GM21515 (cell line): ENCODE measurements around the gene MATN1.

ENCODE experiments used
- ATAC-seq: cut with Tn5 transposase; IDR thresholded peaks from one replicate; pipeline ENCODE4 v1.9.1; 2021; ENCODE audit not compliant: unreplicated experiment

MATN1 gene

DNA sequence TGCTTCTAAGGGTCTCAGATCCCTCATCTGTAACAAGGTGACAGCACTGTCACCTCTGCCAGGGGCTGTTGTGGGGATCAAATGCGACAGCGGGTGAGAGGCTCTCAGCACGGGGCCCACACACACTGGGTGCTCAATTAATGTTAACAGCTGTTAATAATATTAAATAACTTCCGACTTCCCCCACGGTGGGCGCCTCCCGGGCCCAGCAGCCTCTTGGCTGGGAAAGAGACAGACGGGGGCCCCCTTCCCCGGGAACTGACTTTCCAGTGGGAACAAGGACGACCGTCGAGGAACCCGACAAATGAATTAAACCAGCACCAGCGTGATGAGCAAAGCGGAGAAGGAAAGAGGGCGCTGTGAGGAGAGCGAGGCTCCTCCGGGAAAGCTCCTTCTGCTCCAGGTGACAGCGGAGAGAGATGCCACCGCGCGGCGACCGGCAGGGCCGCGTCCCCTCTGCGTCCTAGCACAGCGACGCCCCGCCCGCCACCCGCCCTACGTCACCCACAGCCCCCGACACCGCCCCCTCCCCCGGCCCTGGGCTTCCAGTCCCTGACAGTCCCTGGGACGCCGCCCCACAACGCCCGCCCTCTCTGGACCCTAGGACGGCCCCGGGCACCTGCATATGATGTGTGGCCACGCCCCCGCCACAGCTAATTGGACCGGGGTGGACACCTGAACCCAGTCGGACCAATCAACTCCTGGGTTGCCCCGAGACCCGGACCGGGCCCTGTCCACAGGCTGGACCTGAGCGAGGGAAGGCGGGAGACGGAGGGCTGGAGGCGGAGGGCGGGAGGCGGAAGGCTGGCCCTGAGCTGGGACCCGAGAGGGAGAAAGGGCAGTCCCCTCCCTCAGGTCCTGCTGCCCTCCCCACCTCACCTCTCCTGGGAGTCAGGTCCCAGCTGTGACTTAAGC, 38.2 kb downstream of the MATN1 start:
- no peak for ATAC-seq

DNA sequence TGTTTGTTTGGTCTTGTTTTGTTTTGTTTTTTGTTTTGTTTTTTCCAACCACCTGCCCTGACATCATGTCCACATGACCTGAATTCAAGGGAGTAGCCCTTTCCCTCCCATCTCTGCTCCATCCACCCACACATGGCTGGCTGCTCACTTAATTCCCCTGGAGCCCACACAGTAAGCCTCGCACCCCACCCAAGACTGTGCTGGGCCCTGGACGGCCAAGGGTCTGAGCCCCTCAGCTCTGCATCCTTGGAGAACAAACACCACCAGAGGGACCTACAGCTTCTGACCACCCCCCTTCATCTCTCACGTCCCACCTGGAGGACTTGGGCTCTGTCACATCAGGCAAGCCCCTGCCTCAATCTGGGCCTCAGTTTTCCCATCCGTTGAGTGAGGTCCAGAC, 39.1 kb downstream of the MATN1 start:
- no peak for ATAC-seq

DNA sequence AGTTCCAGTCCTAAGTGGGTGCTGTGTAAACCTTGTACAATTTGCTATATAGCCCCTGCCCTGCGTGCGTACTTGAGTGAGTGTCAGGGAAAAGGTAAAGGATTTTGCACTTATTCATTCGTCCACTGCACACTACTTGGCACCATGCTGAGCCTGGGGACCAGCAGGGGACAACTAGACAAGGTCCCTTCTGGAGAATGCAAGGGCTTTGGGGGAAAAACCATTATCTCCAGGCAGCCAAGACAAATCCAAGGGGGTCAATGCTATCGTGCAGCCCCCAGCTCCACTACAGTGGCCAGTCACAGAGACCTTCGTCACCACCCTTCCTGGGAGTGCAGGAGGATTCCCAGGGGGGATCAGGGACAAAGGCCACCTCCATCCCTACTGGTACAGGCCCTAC, 39.7 kb downstream of the MATN1 start:
- ATAC-seq: no peak

DNA sequence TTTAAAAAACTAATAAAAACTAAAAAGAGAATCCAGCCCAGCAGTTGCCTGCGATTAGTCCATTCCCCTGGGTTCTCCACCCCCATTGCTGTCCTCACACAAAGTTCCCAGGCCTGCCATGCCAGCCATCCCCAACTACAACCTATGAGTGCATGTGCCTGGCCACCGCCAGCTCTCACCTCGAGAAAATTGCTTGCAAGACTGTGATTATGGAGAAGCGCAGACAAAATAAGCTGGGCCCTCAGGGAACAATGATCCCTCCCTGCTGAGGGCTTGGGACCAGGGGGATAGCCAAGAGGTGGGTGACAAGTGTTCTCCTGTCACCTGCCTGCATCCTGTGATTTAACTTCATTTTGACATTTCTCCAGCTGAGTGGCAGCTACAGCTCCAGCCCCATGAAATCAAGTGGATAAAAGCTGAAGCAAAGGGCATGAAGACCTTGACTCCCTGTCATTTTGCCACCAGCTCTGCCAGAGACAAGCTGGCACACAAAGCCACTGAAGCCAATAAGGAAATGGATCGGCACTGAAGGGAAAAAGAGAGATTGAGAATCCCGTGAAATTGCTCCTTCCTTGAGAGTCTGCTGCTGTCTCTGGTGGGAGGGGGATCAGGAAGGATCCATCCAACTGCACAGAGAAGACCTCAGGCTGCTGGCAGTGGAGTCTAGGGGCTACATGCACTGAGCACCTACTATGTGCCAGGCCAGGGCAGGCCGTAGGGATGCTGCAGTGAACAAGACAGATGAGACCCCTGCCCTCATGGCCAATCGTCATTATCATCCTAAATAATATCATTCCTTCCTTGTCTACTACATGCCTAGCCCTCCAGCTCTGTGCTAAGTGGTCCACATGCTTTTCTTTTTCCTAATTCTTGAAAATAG, 40.7 kb downstream of the MATN1 start:
- ATAC-seq: no peak

GRCh38 chr1:30681782-30682181, 41.6 kb downstream of the MATN1 start:
- no peak for ATAC-seq

DNA sequence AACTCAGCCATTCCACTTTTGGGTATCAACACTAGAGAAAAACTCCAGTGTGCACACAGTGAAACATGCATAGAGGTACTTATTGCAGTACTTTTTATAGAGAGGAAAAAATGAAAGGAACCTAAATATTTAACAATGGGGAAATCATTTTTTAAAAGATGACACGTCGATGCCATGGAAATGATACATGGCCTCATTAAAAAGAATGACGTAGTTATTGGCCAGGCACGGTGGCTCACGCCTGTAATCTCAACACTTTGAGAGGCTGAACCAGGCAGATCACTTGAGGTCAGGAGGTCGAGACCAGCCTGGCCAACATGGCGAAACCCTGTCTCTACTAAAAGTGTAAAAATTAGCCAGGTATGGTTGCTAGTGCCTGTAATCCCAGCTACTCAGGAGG, 42.5 kb downstream of the MATN1 start:
- no peak for ATAC-seq

DNA sequence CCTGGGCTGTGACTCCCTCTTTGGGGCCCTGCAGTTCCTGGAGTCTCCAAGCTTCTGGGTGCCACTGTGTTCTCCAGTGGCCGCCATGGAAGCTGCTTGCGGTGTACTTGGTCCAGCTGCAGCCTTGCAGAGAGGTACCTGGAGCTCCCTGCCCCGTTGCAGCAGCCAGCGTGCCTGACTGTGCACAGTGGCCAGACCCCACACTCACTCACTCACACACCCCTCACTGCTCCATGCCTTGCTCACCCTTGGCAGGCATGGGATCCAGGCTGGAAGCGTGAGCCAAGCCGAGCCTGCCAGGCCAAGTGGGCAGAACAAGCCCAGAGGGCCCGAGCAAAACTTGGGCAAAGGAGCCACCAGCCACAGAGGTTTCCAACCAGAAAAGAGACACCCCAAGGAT, 43.0 kb downstream of the MATN1 start:
- ATAC-seq: no peak

DNA sequence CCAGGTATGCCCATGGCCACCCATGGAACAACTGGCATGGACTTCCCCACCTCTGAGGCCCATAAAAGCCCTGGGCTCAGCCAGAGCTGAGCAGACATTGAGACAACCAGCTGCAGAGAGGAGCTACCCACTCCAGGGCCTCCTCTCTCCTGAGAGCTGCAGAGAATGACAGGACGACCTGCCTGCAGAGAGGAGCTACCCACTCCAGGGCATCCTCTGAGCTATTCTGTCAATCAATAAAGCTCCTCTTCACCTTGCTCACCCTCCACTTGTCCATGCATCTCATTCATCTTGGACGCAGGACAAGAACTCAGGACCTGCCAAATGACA, 43.4 kb downstream of the MATN1 start:
- no peak for ATAC-seq

GRCh38 chr1:30679201-30679975, 44.0 kb downstream of the MATN1 start:
- ATAC-seq: no peak

GRCh38 chr1:30678209-30678608, 45.2 kb downstream of the MATN1 start:
- ATAC-seq: no peak

GRCh38 chr1:30677471-30677870, 45.9 kb downstream of the MATN1 start:
- ATAC-seq: no peak

GRCh38 chr1:30675761-30676160, 47.6 kb downstream of the MATN1 start:
- no peak for ATAC-seq

GRCh38 chr1:30675289-30675688, 48.1 kb downstream of the MATN1 start:
- no peak for ATAC-seq

DNA sequence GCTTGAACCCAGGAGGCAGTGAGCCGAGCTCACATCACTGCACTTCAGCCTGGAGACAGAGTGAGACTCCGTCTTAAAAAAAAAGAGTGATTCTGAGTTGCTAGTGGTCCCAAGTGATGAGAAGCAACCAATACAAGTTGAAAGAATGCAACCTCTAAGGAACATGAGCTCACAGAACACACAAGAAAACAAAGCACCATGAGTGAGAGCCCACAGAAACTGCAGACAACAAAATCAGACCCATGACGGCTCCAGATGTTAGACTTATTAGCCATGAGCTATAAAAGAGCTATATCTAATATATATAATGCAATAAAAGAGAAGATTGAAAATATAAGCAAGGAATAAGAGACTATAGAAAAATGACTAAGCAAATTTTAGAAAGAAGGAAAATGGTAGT, 50.0 kb downstream of the MATN1 start:
- no peak for ATAC-seq

DNA sequence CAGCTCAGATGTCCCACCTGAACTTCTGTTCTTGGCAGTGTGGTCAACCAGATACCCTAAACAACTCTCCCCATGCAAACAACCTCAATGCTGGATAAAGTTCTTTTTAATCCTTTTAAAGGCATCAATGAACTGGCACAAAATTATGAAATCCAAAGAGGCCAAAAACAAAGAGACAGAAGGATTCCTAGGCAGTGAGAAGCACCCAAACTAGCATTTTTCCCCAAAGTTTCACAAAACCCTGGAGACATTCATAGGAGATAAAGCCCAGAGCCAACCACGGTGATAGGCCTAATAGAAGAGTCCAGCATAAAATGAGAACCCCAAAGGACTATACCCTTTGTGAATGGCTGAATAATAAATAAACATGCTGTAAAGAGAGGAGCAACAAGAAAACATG, 50.7 kb downstream of the MATN1 start:
- ATAC-seq: no peak

GRCh38 chr1:30670240-30671060, 52.9 kb downstream of the MATN1 start:
- no peak for ATAC-seq

DNA sequence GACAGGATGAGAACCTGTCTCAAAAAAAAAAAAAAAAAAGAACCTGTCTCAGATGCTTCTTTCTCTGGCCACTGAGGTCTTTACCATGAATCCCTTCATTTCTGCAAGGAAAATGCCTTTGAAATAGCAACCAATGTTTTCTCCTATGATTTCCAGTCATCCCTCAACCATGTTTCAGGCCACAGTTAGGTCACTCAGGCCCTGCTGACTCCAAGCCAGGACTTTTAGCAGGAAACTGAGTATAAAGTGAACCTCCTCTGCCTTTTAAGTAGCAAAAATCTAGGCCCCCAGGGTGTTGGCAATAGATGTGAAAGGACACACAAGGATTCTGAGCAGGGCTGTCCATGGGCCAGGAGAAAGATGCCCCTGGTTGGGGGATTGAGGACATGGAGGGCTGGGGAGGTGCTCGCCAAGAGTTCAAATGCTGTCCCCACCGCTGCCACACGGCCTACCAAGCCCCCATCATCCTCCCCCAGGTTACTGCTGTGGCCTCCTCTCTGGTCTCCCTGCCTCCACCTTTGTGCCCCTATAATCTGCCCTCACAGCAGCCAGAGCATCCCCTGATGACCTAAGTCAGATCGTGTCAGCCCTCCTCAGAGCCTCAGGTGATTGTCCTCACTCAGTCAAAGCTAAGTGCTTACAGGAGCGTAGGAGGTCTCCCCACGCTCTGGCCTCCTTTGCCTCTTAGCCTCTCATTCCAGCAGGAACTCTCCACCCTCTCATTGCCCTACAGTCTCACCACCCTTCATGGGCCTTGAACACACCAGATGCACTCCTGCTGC, 54.6 kb downstream of the MATN1 start:
- no peak for ATAC-seq

GRCh38 chr1:30668024-30668423, 55.4 kb downstream of the MATN1 start:
- ATAC-seq: no peak

GRCh38 chr1:30666756-30667273, 56.6 kb downstream of the MATN1 start:
- no peak for ATAC-seq
